HEK293 (cell line): ENCODE measurements around the gene SORL1-AS1.

Source experiments
- ZBTB8A ChIP-seq: fragments of 450-650 bp; formaldehyde crosslinking; IDR thresholded peaks from 2 replicates; pipeline ENCODE4 v1.5.1; 2016; ENCODE audit warnings: missing biosample characterization, missing genetic modification characterization
- ZEB2 ChIP-seq: fragments of 450-650 bp; formaldehyde crosslinking; IDR thresholded peaks from 2 replicates; pipeline ENCODE4 v1.5.1; 2016; ENCODE audit warnings: missing biosample characterization, missing genetic modification characterization
- ZNF501 ChIP-seq: fragments of 450-650 bp; formaldehyde crosslinking; IDR thresholded peaks from 2 replicates; pipeline ENCODE4 v1.5.1; 2016; ENCODE audit warnings: missing biosample characterization, missing genetic modification characterization
- TF ChIP-seq, protein P1 (sequence below): fragments of 450-650 bp; formaldehyde crosslinking; IDR thresholded peaks from 2 replicates; pipeline ENCODE4 v1.5.1; 2016; ENCODE audit warnings: missing biosample characterization, missing genetic modification characterization

DNA sequence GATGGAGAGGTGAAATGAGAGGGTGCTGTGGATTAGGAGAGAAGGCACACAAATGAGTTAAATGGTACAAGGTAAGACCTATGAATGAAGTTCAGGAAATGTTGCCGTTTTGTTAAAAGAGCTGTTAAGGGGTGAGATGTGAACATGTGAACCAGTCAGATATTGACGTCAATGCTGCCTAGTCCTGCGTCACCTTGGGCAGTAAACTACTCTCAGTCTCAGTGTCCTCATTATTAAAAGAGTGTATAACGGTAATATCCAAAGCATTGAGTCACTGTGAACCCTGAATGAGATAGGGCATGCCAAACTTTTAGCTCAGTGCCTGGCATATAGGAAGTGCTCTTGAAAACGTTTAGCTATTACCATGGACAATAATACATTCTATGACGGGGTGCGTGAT, 32.4 kb upstream of the SORL1-AS1 start:
- TF ChIP-seq, protein P1, sequence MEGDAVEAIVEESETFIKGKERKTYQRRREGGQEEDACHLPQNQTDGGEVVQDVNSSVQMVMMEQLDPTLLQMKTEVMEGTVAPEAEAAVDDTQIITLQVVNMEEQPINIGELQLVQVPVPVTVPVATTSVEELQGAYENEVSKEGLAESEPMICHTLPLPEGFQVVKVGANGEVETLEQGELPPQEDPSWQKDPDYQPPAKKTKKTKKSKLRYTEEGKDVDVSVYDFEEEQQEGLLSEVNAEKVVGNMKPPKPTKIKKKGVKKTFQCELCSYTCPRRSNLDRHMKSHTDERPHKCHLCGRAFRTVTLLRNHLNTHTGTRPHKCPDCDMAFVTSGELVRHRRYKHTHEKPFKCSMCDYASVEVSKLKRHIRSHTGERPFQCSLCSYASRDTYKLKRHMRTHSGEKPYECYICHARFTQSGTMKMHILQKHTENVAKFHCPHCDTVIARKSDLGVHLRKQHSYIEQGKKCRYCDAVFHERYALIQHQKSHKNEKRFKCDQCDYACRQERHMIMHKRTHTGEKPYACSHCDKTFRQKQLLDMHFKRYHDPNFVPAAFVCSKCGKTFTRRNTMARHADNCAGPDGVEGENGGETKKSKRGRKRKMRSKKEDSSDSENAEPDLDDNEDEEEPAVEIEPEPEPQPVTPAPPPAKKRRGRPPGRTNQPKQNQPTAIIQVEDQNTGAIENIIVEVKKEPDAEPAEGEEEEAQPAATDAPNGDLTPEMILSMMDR = no peak
- TF ChIP-seq ZNF501 (tag by site-specific recombination) = no peak
- TF ChIP-seq ZEB2 (tag by site-specific recombination) = no peak
- TF ChIP-seq ZBTB8A (tag by site-specific recombination) = no peak
